Heart left ventricle (tissue), 13 donors: ENCODE data around the gene ITGB6.

Experiments
- POLR2A ChIP-seq, 2 donors: fragments of 450-650 bp; IDR thresholded peaks; one replicate each; pipeline ENCODE4 v1.6.1; 2017; ENCODE audit warnings: antibody characterized with exemption in 2 of 2, mild to moderate bottlenecking in 2 of 2, moderate library complexity in 2 of 2
- TF ChIP-seq, protein P1 (sequence below), 12 donors: fragments of 200-600 bp; sonication (generic) in 4 of 12; IDR thresholded peaks; one replicate each; pipeline versions ENCODE4 v1.5.0 to v1.8.0; 2018 to 2022; ENCODE audit warnings: antibody characterized with exemption in 12 of 12, mild to moderate bottlenecking in 5 of 12
- donor health status: ischemic (EF 13 %, LVEDD 7.1; RV severe dilation, severe dysfunction).
- donor health status: DM: no; HTN: yes; CAD: no.
- donor health status: DM: no; HTN: no; CAD: no.
- donor health status: ischemic (EF 25% LVEDD 6.9; RV normal size, moderate dysfunction).
- donor health status: ischemic (EF 25% LVEDD 5.7; RV mildly dilated, moderate dysfunction).
- donor health status: ischemic (EF 35%, LVEDD 5.7; RV mildly dilated, moderate dysfunction).
- donor health status: nonischemic (EF 11% LVEDD 7.7; RV severe dilation, severe dysfunction).
- donor health status: DM: yes; HTN: yes; CAD: no.
- donor health status: PGD.
- donor health status: ischemic (EF 29% LVEDD 5.4; RV normal size, mild dysfunction).
- donor health status: nonischemic (EF 23%, LVEDD 6.1; RV moderate dilation, normal function).

DNA sequence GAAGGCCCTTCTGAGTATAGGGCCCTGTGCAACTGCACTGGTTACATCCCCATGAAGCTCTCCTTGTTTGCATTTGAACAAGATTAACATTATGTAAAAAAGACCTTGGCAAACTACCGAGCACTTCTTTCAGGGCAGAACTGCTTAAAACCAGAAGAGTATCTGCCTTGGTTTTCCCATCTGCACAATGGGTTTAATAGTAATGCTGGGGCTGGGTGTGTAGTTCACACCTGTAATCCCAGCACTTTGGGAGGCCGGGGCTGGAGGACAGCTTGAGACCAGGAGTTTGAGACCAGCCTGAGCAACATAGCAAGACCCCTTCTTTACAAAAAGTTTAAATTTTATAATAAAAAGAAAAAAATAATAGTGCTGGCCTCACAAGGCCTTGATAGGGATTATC is 146.1 kb downstream of the ITGB6 start:
- TF ChIP-seq, protein P1, sequence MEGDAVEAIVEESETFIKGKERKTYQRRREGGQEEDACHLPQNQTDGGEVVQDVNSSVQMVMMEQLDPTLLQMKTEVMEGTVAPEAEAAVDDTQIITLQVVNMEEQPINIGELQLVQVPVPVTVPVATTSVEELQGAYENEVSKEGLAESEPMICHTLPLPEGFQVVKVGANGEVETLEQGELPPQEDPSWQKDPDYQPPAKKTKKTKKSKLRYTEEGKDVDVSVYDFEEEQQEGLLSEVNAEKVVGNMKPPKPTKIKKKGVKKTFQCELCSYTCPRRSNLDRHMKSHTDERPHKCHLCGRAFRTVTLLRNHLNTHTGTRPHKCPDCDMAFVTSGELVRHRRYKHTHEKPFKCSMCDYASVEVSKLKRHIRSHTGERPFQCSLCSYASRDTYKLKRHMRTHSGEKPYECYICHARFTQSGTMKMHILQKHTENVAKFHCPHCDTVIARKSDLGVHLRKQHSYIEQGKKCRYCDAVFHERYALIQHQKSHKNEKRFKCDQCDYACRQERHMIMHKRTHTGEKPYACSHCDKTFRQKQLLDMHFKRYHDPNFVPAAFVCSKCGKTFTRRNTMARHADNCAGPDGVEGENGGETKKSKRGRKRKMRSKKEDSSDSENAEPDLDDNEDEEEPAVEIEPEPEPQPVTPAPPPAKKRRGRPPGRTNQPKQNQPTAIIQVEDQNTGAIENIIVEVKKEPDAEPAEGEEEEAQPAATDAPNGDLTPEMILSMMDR (IDR thresholded peaks at IDR 0.05), result no peak
- TF ChIP-seq POLR2A (IDR thresholded peaks at IDR 0.05), result no peak
